Natural killer cell (primary cell): ENCODE data around the gene KRTAP4-12. TPM values are rescaled to one million over a fixed set of nuclear protein-coding genes. Genes with fewer than 3 reads are reported as not detected.
"Not testable (repeated sequence)": the region's sequence is repeated elsewhere in the genome, so short reads cannot be mapped to it uniquely, and the experiment has no call there.

Experiments used
- ATAC-seq, 3 donors: fragments of 150-1000 bp in 2 of 3; fragments of 200-7000 bp in 1 of 3; cut with Tn5 transposase; 1 replicate in 1 of 3; 2 replicates in 2 of 3; pipeline ENCODE4 v1.10.0; 2021; ENCODE audit warnings: mild to moderate bottlenecking in 2 of 3, moderate library complexity in 2 of 3
- DNase-seq, 2 donors: peaks; one replicate each; pipeline versions ENCODE4 v3.0.0 to v3.0.0-alpha.2; 2013 to 2021; ENCODE audit warnings: mixed read lengths in 1 of 2
- H3K27ac ChIP-seq: one replicate; pipeline ENCODE4 v1.5.1; 2013; ENCODE audit warnings: mild to moderate bottlenecking, low read length
- H3K27me3 ChIP-seq: one replicate; pipeline ENCODE4 v1.6.1; 2013; ENCODE audit warnings: low read length; ENCODE audit not compliant: control insufficient read depth, insufficient read depth
- H3K36me3 ChIP-seq: one replicate; pipeline ENCODE4 v1.6.1; 2013; ENCODE audit warnings: low read length; ENCODE audit not compliant: control insufficient read depth, insufficient read depth
- H3K4me1 ChIP-seq: one replicate; pipeline ENCODE4 v1.6.1; 2013; ENCODE audit warnings: low read length; ENCODE audit not compliant: control insufficient read depth, insufficient read depth
- H3K4me3 ChIP-seq: one replicate; pipeline ENCODE4 v1.5.1; 2013; ENCODE audit warnings: low read length
- H3K9me3 ChIP-seq: one replicate; pipeline ENCODE4 v1.6.1; 2013; ENCODE audit warnings: low read length; ENCODE audit not compliant: control insufficient read depth, insufficient read depth
- H3K27ac Mint-ChIP-seq, 2 donors: one replicate each; pipeline ENCODE4 v1.8.0; 2022; ENCODE audit warnings: mild to moderate bottlenecking in 2 of 2, mixed read lengths in 2 of 2, moderate library complexity in 1 of 2
- H3K27me3 Mint-ChIP-seq, 2 donors: one replicate each; pipeline ENCODE4 v1.8.0; 2022; ENCODE audit warnings: low read depth in 2 of 2, mixed read lengths in 2 of 2
- H3K36me3 Mint-ChIP-seq: one replicate; pipeline ENCODE4 v1.8.0; 2022; ENCODE audit warnings: mixed read lengths
- H3K4me1 Mint-ChIP-seq, 2 donors: one replicate each; pipeline ENCODE4 v1.8.0; 2022; ENCODE audit warnings: mixed read lengths in 2 of 2
- H3K4me3 Mint-ChIP-seq: one replicate; pipeline ENCODE4 v1.8.0; 2022; ENCODE audit warnings: mild to moderate bottlenecking, moderate library complexity, mixed read lengths
- H3K9me3 Mint-ChIP-seq, 2 donors: one replicate each; pipeline ENCODE4 v1.8.0; 2022; ENCODE audit warnings: mixed read lengths in 2 of 2
- WGBS: methylation state at CpG from one replicate; pipeline ENCODE4 v1.1.7; 2013; ENCODE audit warnings: missing lambda C conversion rate; ENCODE audit not compliant: insufficient coverage; 5-methylcytosine and 5-hydroxymethylcytosine counted together
- intact Hi-C: fragments of 100-400 bp; cut with micrococcal nuclease; formaldehyde crosslinking; loops from one replicate; pipeline ENCODE4 v1.14.2; 2022
- total RNA-seq, 4 donors: library from RNA; stranded (reverse); fragments of 120-200 nt in 1 of 4; gene quantifications; one replicate each; pipeline versions ENCODE4 v1.2.3 to v1.2.4, GENCODE V29; 2013 to 2022
- TF ChIP-seq, protein P1 (sequence below): fragments of 200-600 bp; IDR thresholded peaks from one replicate; pipeline ENCODE4 v1.8.0; 2022; ENCODE audit warnings: antibody characterized with exemption

The KRTAP4-12 gene
- not detected for total RNA-seq
- total RNA-seq (2013): not detected

GRCh38 chr17:41123991-41124371, at the start of gene KRTAP4-12:
Gene KRTAP4-12, minus strand, starts transcription at chr17:41124182. Its CDS starts 60 bp downstream, at chr17:41124122.
- H3K9me3 ChIP-seq, H3K36me3 Mint-ChIP-seq, ATAC-seq, H3K4me3 ChIP-seq, H3K27ac Mint-ChIP-seq, H3K27me3 ChIP-seq, H3K36me3 ChIP-seq, H3K9me3 Mint-ChIP-seq, DNase-seq, H3K4me3 Mint-ChIP-seq, intact Hi-C loops, H3K27ac ChIP-seq: not testable (repeated sequence)
- peaks cover 18% of the 10 kb centered on the region for H3K4me1 ChIP-seq
- peaks cover 11 to 14% of the 10 kb centered on the region in 2 donors for H3K4me1 Mint-ChIP-seq
- WGBS: 74% methylated on average over 3 of the region's 3 CpGs
- peaks cover 26 to 46% of the 10 kb centered on the region in 2 donors for H3K27me3 Mint-ChIP-seq

DNA sequence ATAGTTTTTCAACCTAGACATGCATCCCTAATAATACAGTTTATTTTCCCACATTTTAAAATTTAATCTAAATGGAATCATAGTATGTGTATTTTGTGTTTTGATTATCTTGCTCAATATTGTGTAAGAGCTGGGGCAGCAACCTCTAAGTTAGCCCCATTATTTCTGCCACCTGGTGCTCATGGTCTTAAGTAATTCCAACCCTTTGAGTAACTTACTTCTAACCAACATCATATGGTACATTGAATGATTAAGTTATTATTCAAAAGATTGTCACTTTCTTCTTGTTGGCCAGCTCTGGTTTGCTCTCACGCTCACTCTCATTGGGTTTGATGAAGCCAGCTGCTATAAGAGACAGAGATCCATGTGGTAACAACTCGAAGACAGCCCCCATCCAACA, 47.9 kb upstream of the KRTAP4-12 start:
- H3K27ac Mint-ChIP-seq: no peak overlapping the region
- Histone ChIP-seq H3K36me3 (no peaks in the 10 kb centered on the region), H3K4me3 (no peak overlapping the region), H3K27ac (no peak overlapping the region), H3K4me1 (peaks cover 5% of the 10 kb centered on the region), H3K27me3 (no peaks in the 10 kb centered on the region), H3K9me3 (no peaks in the 10 kb centered on the region)
- no peaks in the 10 kb centered on the region for H3K36me3 Mint-ChIP-seq
- intact Hi-C loops: no loop called here
- H3K4me3 Mint-ChIP-seq: no peak overlapping the region
- H3K27me3 Mint-ChIP-seq: peaks cover 14 to 28% of the 10 kb centered on the region in 2 donors
- TF ChIP-seq, protein P1, sequence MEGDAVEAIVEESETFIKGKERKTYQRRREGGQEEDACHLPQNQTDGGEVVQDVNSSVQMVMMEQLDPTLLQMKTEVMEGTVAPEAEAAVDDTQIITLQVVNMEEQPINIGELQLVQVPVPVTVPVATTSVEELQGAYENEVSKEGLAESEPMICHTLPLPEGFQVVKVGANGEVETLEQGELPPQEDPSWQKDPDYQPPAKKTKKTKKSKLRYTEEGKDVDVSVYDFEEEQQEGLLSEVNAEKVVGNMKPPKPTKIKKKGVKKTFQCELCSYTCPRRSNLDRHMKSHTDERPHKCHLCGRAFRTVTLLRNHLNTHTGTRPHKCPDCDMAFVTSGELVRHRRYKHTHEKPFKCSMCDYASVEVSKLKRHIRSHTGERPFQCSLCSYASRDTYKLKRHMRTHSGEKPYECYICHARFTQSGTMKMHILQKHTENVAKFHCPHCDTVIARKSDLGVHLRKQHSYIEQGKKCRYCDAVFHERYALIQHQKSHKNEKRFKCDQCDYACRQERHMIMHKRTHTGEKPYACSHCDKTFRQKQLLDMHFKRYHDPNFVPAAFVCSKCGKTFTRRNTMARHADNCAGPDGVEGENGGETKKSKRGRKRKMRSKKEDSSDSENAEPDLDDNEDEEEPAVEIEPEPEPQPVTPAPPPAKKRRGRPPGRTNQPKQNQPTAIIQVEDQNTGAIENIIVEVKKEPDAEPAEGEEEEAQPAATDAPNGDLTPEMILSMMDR: no peak
- no peaks in the 10 kb centered on the region for H3K9me3 Mint-ChIP-seq
- no peak for DNase-seq
- H3K4me1 Mint-ChIP-seq: no peaks in the 10 kb centered on the region
- no peak for ATAC-seq
- WGBS: 66% methylated on average over 2 of the region's 2 CpGs

DNA sequence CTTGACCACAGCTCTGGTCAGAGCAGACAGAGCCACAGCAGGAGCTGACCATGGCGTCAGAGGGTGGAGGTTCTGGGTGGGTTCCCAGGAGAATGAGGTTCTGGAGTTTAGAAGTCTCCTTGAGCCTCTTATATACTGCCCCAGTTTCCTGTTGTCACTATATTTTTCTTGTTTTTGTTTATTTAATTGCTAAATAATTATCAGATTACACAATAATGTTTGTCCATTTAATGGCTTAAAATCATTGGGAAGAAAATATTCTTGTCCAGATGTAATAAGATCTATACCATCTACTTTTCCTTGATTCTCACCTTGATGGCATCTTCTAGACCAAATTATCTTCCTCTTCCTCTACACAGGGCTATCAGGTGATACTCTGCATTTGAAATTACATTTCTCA, 44.1 kb upstream of the KRTAP4-12 start, which contains the start of gene KRTAP4-3:
TSS of gene KRTAP4-3 (minus strand) at position 101 of the 400 bp plus-strand sequence. CDS start at position 52, 49 bp downstream.
- Histone ChIP-seq H3K4me1 (no peaks in the 10 kb centered on the region), H3K27ac (no peak within 1 kb of the TSS), H3K27me3 (no peaks in the 10 kb centered on the region), H3K4me3 (no peak within 1 kb of the TSS), H3K9me3 (no peaks in the 10 kb centered on the region), H3K36me3 (no peaks in the 10 kb centered on the region)
- intact Hi-C loops: no loop called here
- no peak within 1 kb of the TSS for H3K4me3 Mint-ChIP-seq
- TF ChIP-seq, protein P1: no peak
- ATAC-seq (no peak), DNase-seq (no peak)
- peaks cover 11 to 30% of the 10 kb centered on the region in 2 donors for H3K27me3 Mint-ChIP-seq
- H3K4me1 Mint-ChIP-seq: no peaks in the 10 kb centered on the region
- 100% methylated on average over 1 of the region's 1 CpG for WGBS
- no peaks in the 10 kb centered on the region for H3K36me3 Mint-ChIP-seq
- H3K9me3 Mint-ChIP-seq: no peaks in the 10 kb centered on the region
- no peak within 1 kb of the TSS for H3K27ac Mint-ChIP-seq

DNA sequence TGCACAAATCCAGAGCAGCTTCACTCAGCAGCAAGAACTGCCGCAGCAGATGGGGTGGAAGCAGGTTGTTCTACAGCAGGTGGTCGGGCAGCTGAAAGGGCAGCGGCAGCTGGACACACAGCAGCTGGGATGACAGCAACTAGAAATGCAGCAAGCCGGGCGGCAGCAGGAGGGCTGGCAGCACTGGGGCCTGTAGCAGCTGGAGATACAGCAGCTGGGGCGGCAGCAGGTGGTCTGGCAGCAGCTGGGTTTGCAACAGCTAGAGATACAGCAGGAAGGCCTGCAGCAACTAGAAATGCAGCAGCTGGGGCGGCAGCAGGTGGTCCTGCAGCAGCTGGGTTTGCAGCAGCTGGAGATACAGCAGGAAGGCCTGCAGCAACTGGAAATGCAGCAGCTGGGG, 43.6 kb upstream of the KRTAP4-12 start:
- H3K27me3 ChIP-seq: no peaks in the 10 kb centered on the region
- 84% methylated on average over 7 of the region's 7 CpGs for WGBS
- H3K4me3 ChIP-seq: no peak overlapping the region
- H3K27ac ChIP-seq: no peak overlapping the region
- H3K9me3 ChIP-seq: no peaks in the 10 kb centered on the region
- H3K36me3 ChIP-seq: no peaks in the 10 kb centered on the region
- Mint-ChIP-seq H3K27ac (no peak overlapping the region), H3K4me1 (no peaks in the 10 kb centered on the region), H3K4me3 (no peak overlapping the region), H3K36me3 (no peaks in the 10 kb centered on the region), H3K9me3 (no peaks in the 10 kb centered on the region), H3K27me3 (peaks cover 11 to 34% of the 10 kb centered on the region in 2 donors)
- TF ChIP-seq, protein P1: no peak
- no peaks in the 10 kb centered on the region for H3K4me1 ChIP-seq
- DNase-seq (no peak), ATAC-seq (no peak)
- intact Hi-C loops: no loop called here
